Fibroblast of skin of scalp (primary cell): ENCODE data around the gene POP4.

Experiments
- DNase-seq: peaks from one replicate; pipeline ENCODE4 v3.0.0-alpha.2; 2013

Gene POP4

GRCh38 chr19:29634002-29634401 is 27.9 kb downstream of the POP4 start:
- DNase-seq, result no peak

- no peak for DNase-seq
Measured at GRCh38 chr19:29634423-29635130, 28.5 kb downstream of the POP4 start.

- DNase-seq, result no peak
Measured at GRCh38 chr19:29635963-29636362, 29.9 kb downstream of the POP4 start.

GRCh38 chr19:29636553-29637360 is 30.7 kb downstream of the POP4 start:
- peak; percentile 24 for DNase-seq

GRCh38 chr19:29639086-29639485 is 33.0 kb downstream of the POP4 start:
- no peak for DNase-seq

- no peak for DNase-seq
Measured at GRCh38 chr19:29640231-29640630, 34.1 kb downstream of the POP4 start.

- no peak for DNase-seq
Measured at GRCh38 chr19:29641597-29641996, 35.5 kb downstream of the POP4 start.

- no peak for DNase-seq
Measured at GRCh38 chr19:29643361-29643935, 37.4 kb downstream of the POP4 start.

GRCh38 chr19:29644210-29644609 is 38.1 kb downstream of the POP4 start:
- no peak for DNase-seq

- no peak for DNase-seq
Measured at GRCh38 chr19:29645491-29645867, 39.4 kb downstream of the POP4 start.

GRCh38 chr19:29645911-29646310 is 39.8 kb downstream of the POP4 start:
- peak; percentile 46 for DNase-seq

- DNase-seq, result no peak
Measured at GRCh38 chr19:29650772-29651387, 44.8 kb downstream of the POP4 start.

- DNase-seq, result no peak
Measured at GRCh38 chr19:29651622-29652394, 45.7 kb downstream of the POP4 start.

GRCh38 chr19:29653398-29653797 is 47.3 kb downstream of the POP4 start:
- DNase-seq, result no peak

GRCh38 chr19:29655648-29656335 is 49.7 kb downstream of the POP4 start:
- DNase-seq, result no peak

GRCh38 chr19:29658221-29658991 is 52.3 kb downstream of the POP4 start:
- DNase-seq, result peak; percentile 14

GRCh38 chr19:29660835-29661234 is 54.8 kb downstream of the POP4 start:
- no peak for DNase-seq

GRCh38 chr19:29662278-29662603 is 56.2 kb downstream of the POP4 start:
- DNase-seq, result no peak

- DNase-seq, result peak; percentile 92
Measured at GRCh38 chr19:29662604-29663404, 56.7 kb downstream of the POP4 start.
